ENCODE results near the gene PTAFR. TPM values are rescaled to one million over a fixed set of nuclear protein-coding genes. Genes with fewer than 3 reads are reported as not detected.
A peak's percentile ranks its signal among the peaks of the same experiment; 100 is the strongest.

The PTAFR gene
- total and polyA plus RNA-seq, 2 of the 4 experiments (the other 2 are of a cell fraction), result 0.17 to 0.18 TPM

- H3K4me2 ChIP-seq (ENCODE audit: low read depth, low read length), result no peak overlapping the region
- H4K5ac ChIP-seq (ENCODE audit: low read depth, low read length), result peak overlapping the region; percentile 68; the same call in 1 of the 2 replicates
- peak overlapping the region; percentile 72 for H4K91ac ChIP-seq (ENCODE audit: insufficient read depth, low read depth, low read length)
- ATAC-seq (ENCODE audit: low read depth) (no peak), DNase-seq (no peak)
- no peak overlapping the region for H3K9ac ChIP-seq (ENCODE audit: low read depth, low read length)
- in situ Hi-C loops (cut with MboI; ENCODE audit: low sequenced_read_pairs), result no loop called here
- no peak overlapping the region for H3K56ac ChIP-seq (ENCODE audit: extremely low read depth, insufficient read depth, low read length)
- H2AK9ac ChIP-seq (replicated peaks; ENCODE audit: low read depth, low read length, poor library complexity), result peak overlapping the region; percentile 35
- no peak overlapping the region for H3K4me3 ChIP-seq (ENCODE audit: insufficient read depth, low read depth, low read length)
- peak overlapping the region; percentile 88 for H2AK5ac ChIP-seq (ENCODE audit: low read depth, low read length)
- no peaks in the 10 kb centered on the region for H3K36me3 ChIP-seq (ENCODE audit: control insufficient read depth, insufficient read depth, low read length)
- peak overlapping the region; percentile 36; the same call in 1 of the 3 replicates for H2BK15ac ChIP-seq (ENCODE audit: low read depth, low read length)
- TF ChIP-seq RFX5 (IDR thresholded peaks at IDR 0.05; ENCODE audit: low read depth, low read length) (no peak), FOS (IDR thresholded peaks at IDR 0.05; ENCODE audit: low read depth, low read length) (no peak), CHD1 (IDR thresholded peaks at IDR 0.05; ENCODE audit: low read depth, low read length) (no peak), SMC3 (IDR thresholded peaks at IDR 0.05; ENCODE audit: low read depth, low read length) (no peak), MAZ (IDR thresholded peaks at IDR 0.05; ENCODE audit: borderline replicate concordance, low read depth, low read length) (no peak), CEBPB (IDR thresholded peaks at IDR 0.05; ENCODE audit: low read depth, low read length) (no peak)
- H3K27ac ChIP-seq (ENCODE audit: insufficient read depth, low read length), result no peak overlapping the region
- no peak overlapping the region for H2BK5ac ChIP-seq (ENCODE audit: low read depth, low read length, poor library complexity, severe bottlenecking)
- H3K9me3 ChIP-seq (ENCODE audit: control insufficient read depth, insufficient read depth, low read length), result no peaks in the 10 kb centered on the region
- peak overlapping the region; percentile 66 for H3K4ac ChIP-seq (ENCODE audit: low read depth, low read length)
- H3K27me3 ChIP-seq (ENCODE audit: control insufficient read depth, insufficient read depth, low read length), result no peaks in the 10 kb centered on the region
- H3K4me1 ChIP-seq (ENCODE audit: control insufficient read depth, insufficient read depth, low read length), result peaks cover 29% of the 10 kb centered on the region
- POLR2A ChIA-PET (ENCODE audit: unreplicated experiment), result no interaction called here
- dilution Hi-C loops (cut with HindIII; ENCODE audit: low sequenced_read_pairs, unreplicated experiment), result no loop called here
- no peak overlapping the region for H3K23ac ChIP-seq (ENCODE audit: low read depth, low read length)
- H3K9me1 ChIP-seq (ENCODE audit: insufficient read depth, low read length), result peaks cover 21% of the 10 kb centered on the region
- H3K14ac ChIP-seq (replicated peaks; ENCODE audit: low read depth, low read length), result 0 out of 2 replicates have a peak overlapping the region, but pooled peaks have one; percentile 55
- WGBS, 2 experiments (ENCODE audit: extremely low coverage in 2 of 2, insufficient read length in 1 of 2), result no CpG with 5 or more reads among the region's 4 CpGs
- intact Hi-C loops (cut with micrococcal nuclease), result no loop called here
- H2AFZ ChIP-seq (replicated peaks; ENCODE audit: low read length, poor library complexity), result no peak overlapping the region
- peak overlapping the region; percentile 86 for H2BK120ac ChIP-seq (ENCODE audit: low read depth, low read length)
- H4K8ac ChIP-seq (ENCODE audit: low read depth in 2 of 2, low read length in 2 of 2), result peak overlapping the region in 1 of 2 experiments; percentile 56; a peak in 2 of 4 replicates
- no peaks in the 10 kb centered on the region for H4K20me1 ChIP-seq (ENCODE audit: insufficient read depth, low read length)
- peak overlapping the region; percentile 70; the same call in 1 of the 2 replicates for H3K18ac ChIP-seq (ENCODE audit: low read depth, low read length)
- CTCF ChIA-PET, result no interaction called here
- no peaks in the 10 kb centered on the region; a peak in 1 of 4 replicates for H3K79me1 ChIP-seq (ENCODE audit: low read depth in 1 of 2, low read length in 2 of 2)
- peak overlapping the region; percentile 85 for H2BK20ac ChIP-seq (ENCODE audit: low read depth, low read length)
- BruUV-seq (replicated peaks), result no TSS peak
These were observed 17.2 kb downstream of the PTAFR start for GRCh38 chr1:28159243-28159642.
